Stimulated activated memory B cell treated with anti-CD40 and anti-IgM and Interleukin-4, amounts not matched to agents 10 μg/mL and 1 μg/mL and 100 μg/mL, for 72 hours (primary cell): Measurements from ENCODE around the gene TLR7.
A peak's percentile ranks its signal among the peaks of the same experiment; 100 is the strongest.

Experiments used
- ATAC-seq: fragments of 150-1000 bp; cut with Tn5 transposase; 2 replicates; pipeline ENCODE4 v1.10.0; 2021
- H3K27ac Mint-ChIP-seq: one replicate; pipeline ENCODE4 v1.8.0; 2022; ENCODE audit warnings: mild to moderate bottlenecking, mixed read lengths
- H3K27me3 Mint-ChIP-seq: one replicate; pipeline ENCODE4 v1.8.0; 2022; ENCODE audit warnings: mixed read lengths
- H3K36me3 Mint-ChIP-seq: one replicate; pipeline ENCODE4 v1.8.0; 2022; ENCODE audit warnings: mixed read lengths
- H3K4me1 Mint-ChIP-seq: one replicate; pipeline ENCODE4 v1.8.0; 2022; ENCODE audit warnings: mixed read lengths
- H3K4me3 Mint-ChIP-seq: one replicate; pipeline ENCODE4 v1.8.0; 2022; ENCODE audit warnings: mild to moderate bottlenecking, moderate library complexity, mixed read lengths
- H3K9me3 Mint-ChIP-seq: one replicate; pipeline ENCODE4 v1.8.0; 2022; ENCODE audit warnings: mixed read lengths

Gene TLR7

GRCh38 chrX:12877386-12877785 lies 10.5 kb downstream of the TLR7 start:
- Mint-ChIP-seq H3K4me3 (no peak overlapping the region), H3K4me1 (peaks cover 30% of the 10 kb centered on the region), H3K9me3 (peaks cover 3% of the 10 kb centered on the region), H3K27me3 (no peaks in the 10 kb centered on the region), H3K36me3 (peaks cover 16% of the 10 kb centered on the region), H3K27ac (peak overlapping the region; percentile 22)
- ATAC-seq, result no peak

- H3K27me3 Mint-ChIP-seq, result no peaks in the 10 kb centered on the region
- peaks cover 17% of the 10 kb centered on the region for H3K36me3 Mint-ChIP-seq
- no peak overlapping the region for H3K4me3 Mint-ChIP-seq
- H3K27ac Mint-ChIP-seq, result no peak overlapping the region
- ATAC-seq, result no peak
- peaks cover 3% of the 10 kb centered on the region for H3K9me3 Mint-ChIP-seq
- H3K4me1 Mint-ChIP-seq, result peaks cover 21% of the 10 kb centered on the region
Observed at GRCh38 chrX:12878536-12878935, 11.7 kb downstream of the TLR7 start.

- peaks cover 9% of the 10 kb centered on the region for H3K4me1 Mint-ChIP-seq
- H3K36me3 Mint-ChIP-seq, result peaks cover 28% of the 10 kb centered on the region
- no peaks in the 10 kb centered on the region for H3K27me3 Mint-ChIP-seq
- H3K27ac Mint-ChIP-seq, result peak overlapping the region; percentile 25
- no peak overlapping the region for H3K4me3 Mint-ChIP-seq
- ATAC-seq, result no peak
- peaks cover 3% of the 10 kb centered on the region for H3K9me3 Mint-ChIP-seq
Observed at GRCh38 chrX:12881914-12882313, 15.0 kb downstream of the TLR7 start.

GRCh38 chrX:12885508-12885907 lies 18.6 kb downstream of the TLR7 start:
- peaks cover 11% of the 10 kb centered on the region for H3K4me1 Mint-ChIP-seq
- peaks cover 3% of the 10 kb centered on the region for H3K9me3 Mint-ChIP-seq

GRCh38 chrX:12886545-12886944 lies 19.7 kb downstream of the TLR7 start:
- Mint-ChIP-seq H3K27me3 (no peaks in the 10 kb centered on the region), H3K4me3 (no peak overlapping the region)
- no peak for ATAC-seq

More at GRCh38 chrX:12885508-12885907, 18.6 kb downstream of the TLR7 start:
- Mint-ChIP-seq H3K4me3 (no peak overlapping the region), H3K36me3 (peaks cover 28% of the 10 kb centered on the region), H3K27ac (no peak overlapping the region), H3K27me3 (no peaks in the 10 kb centered on the region)
- ATAC-seq, result no peak

GRCh38 chrX:12887141-12887540 lies 20.3 kb downstream of the TLR7 start:
- peaks cover under 1% of the 10 kb centered on the region for H3K9me3 Mint-ChIP-seq
- H3K36me3 Mint-ChIP-seq, result peaks cover 24% of the 10 kb centered on the region
- ATAC-seq, result no peak
- no peak overlapping the region for H3K4me3 Mint-ChIP-seq
- H3K27me3 Mint-ChIP-seq, result no peaks in the 10 kb centered on the region
- H3K4me1 Mint-ChIP-seq, result peaks cover 18% of the 10 kb centered on the region
- H3K27ac Mint-ChIP-seq, result peak overlapping the region; percentile 58

More at GRCh38 chrX:12886545-12886944, 19.7 kb downstream of the TLR7 start:
- H3K4me1 Mint-ChIP-seq, result peaks cover 21% of the 10 kb centered on the region
- H3K36me3 Mint-ChIP-seq, result peaks cover 28% of the 10 kb centered on the region
- no peak overlapping the region for H3K27ac Mint-ChIP-seq
- peaks cover 3% of the 10 kb centered on the region for H3K9me3 Mint-ChIP-seq

- peak overlapping the region; percentile 58 for H3K27ac Mint-ChIP-seq
- H3K27me3 Mint-ChIP-seq, result no peaks in the 10 kb centered on the region
- peaks cover 20% of the 10 kb centered on the region for H3K4me1 Mint-ChIP-seq
- peaks cover 21% of the 10 kb centered on the region for H3K36me3 Mint-ChIP-seq
- ATAC-seq, result no peak
- no peak overlapping the region for H3K4me3 Mint-ChIP-seq
- no peaks in the 10 kb centered on the region for H3K9me3 Mint-ChIP-seq
Observed at GRCh38 chrX:12887767-12888166, 20.9 kb downstream of the TLR7 start.

GRCh38 chrX:12890467-12890866 lies 23.6 kb downstream of the TLR7 start:
- peak overlapping the region; percentile 26 for H3K4me3 Mint-ChIP-seq
- H3K27me3 Mint-ChIP-seq, result no peaks in the 10 kb centered on the region
- peaks cover 35% of the 10 kb centered on the region for H3K4me1 Mint-ChIP-seq
- ATAC-seq, result peak; percentile 76
- H3K27ac Mint-ChIP-seq, result peak overlapping the region; percentile 72
- H3K9me3 Mint-ChIP-seq, result no peaks in the 10 kb centered on the region
- peaks cover 12% of the 10 kb centered on the region for H3K36me3 Mint-ChIP-seq

- peaks cover 35% of the 10 kb centered on the region for H3K4me1 Mint-ChIP-seq
- H3K36me3 Mint-ChIP-seq, result peaks cover 5% of the 10 kb centered on the region
- no peak for ATAC-seq
- H3K9me3 Mint-ChIP-seq, result no peaks in the 10 kb centered on the region
- no peak overlapping the region for H3K4me3 Mint-ChIP-seq
- H3K27ac Mint-ChIP-seq, result peak overlapping the region; percentile 72
- H3K27me3 Mint-ChIP-seq, result no peaks in the 10 kb centered on the region
Observed at GRCh38 chrX:12891171-12891570, 24.3 kb downstream of the TLR7 start.

- no peak overlapping the region for H3K4me3 Mint-ChIP-seq
- H3K9me3 Mint-ChIP-seq, result no peaks in the 10 kb centered on the region
- no peaks in the 10 kb centered on the region for H3K27me3 Mint-ChIP-seq
- H3K4me1 Mint-ChIP-seq, result peaks cover 35% of the 10 kb centered on the region
- H3K36me3 Mint-ChIP-seq, result no peaks in the 10 kb centered on the region
- peak; percentile 48 for ATAC-seq
- peak overlapping the region; percentile 72 for H3K27ac Mint-ChIP-seq
Observed at GRCh38 chrX:12891915-12892506, 25.1 kb downstream of the TLR7 start.

GRCh38 chrX:12892716-12893115 lies 25.8 kb downstream of the TLR7 start:
- no peak for ATAC-seq
- Mint-ChIP-seq H3K27ac (peak overlapping the region; percentile 72), H3K36me3 (no peaks in the 10 kb centered on the region), H3K27me3 (no peaks in the 10 kb centered on the region), H3K9me3 (no peaks in the 10 kb centered on the region), H3K4me3 (no peak overlapping the region), H3K4me1 (peaks cover 35% of the 10 kb centered on the region)

- Mint-ChIP-seq H3K27me3 (no peaks in the 10 kb centered on the region), H3K4me1 (peaks cover 35% of the 10 kb centered on the region), H3K9me3 (no peaks in the 10 kb centered on the region), H3K36me3 (no peaks in the 10 kb centered on the region), H3K27ac (no peak overlapping the region), H3K4me3 (peak overlapping the region; percentile 18)
- no peak for ATAC-seq
Observed at GRCh38 chrX:12894074-12895030, 27.5 kb downstream of the TLR7 start.

GRCh38 chrX:12895866-12896265 lies 29.0 kb downstream of the TLR7 start:
- no peaks in the 10 kb centered on the region for H3K27me3 Mint-ChIP-seq
- no peaks in the 10 kb centered on the region for H3K36me3 Mint-ChIP-seq
- no peaks in the 10 kb centered on the region for H3K9me3 Mint-ChIP-seq
- H3K4me1 Mint-ChIP-seq, result peaks cover 30% of the 10 kb centered on the region
- no peak overlapping the region for H3K4me3 Mint-ChIP-seq
- H3K27ac Mint-ChIP-seq, result no peak overlapping the region
- ATAC-seq, result no peak

GRCh38 chrX:12896935-12897334 lies 30.1 kb downstream of the TLR7 start:
- Mint-ChIP-seq H3K9me3 (no peaks in the 10 kb centered on the region), H3K27ac (no peak overlapping the region), H3K27me3 (no peaks in the 10 kb centered on the region), H3K36me3 (no peaks in the 10 kb centered on the region), H3K4me1 (peaks cover 28% of the 10 kb centered on the region), H3K4me3 (no peak overlapping the region)
- ATAC-seq, result no peak

- Mint-ChIP-seq H3K27ac (no peak overlapping the region), H3K4me3 (no peak overlapping the region), H3K4me1 (peaks cover 21% of the 10 kb centered on the region), H3K9me3 (no peaks in the 10 kb centered on the region), H3K36me3 (no peaks in the 10 kb centered on the region), H3K27me3 (no peaks in the 10 kb centered on the region)
- ATAC-seq, result no peak
Observed at GRCh38 chrX:12898073-12898472, 31.2 kb downstream of the TLR7 start.

- Mint-ChIP-seq H3K4me3 (no peak overlapping the region), H3K4me1 (peaks cover 7% of the 10 kb centered on the region), H3K36me3 (no peaks in the 10 kb centered on the region), H3K27me3 (no peaks in the 10 kb centered on the region), H3K27ac (no peak overlapping the region), H3K9me3 (no peaks in the 10 kb centered on the region)
- ATAC-seq, result no peak
Observed at GRCh38 chrX:12899506-12899905, 32.6 kb downstream of the TLR7 start.
